ENCODE data around the gene PPARA.
"Not testable (repeated sequence)": the region's sequence is repeated elsewhere in the genome, so short reads cannot be mapped to it uniquely, and the experiment has no call there.

The PPARA gene

DNA sequence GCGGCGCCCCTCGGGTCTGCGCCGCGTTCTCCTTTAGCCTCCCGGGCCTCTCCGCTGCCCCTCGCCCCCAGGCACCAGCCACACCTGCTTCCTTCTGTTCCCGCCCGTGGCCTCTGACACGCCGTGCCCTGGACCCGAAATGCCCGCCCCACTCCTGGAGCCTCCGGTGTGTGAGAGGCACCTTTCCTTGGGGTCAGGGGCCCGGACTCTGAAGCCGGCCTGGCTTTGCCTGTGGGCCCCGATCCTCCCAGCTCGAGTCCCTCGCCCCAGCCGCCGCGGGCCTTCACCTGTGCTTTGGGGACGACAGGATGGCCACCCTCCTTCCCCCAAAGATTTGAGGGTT, 100.4 kb downstream of the PPARA start:
- no peak for DNase-seq

DNA sequence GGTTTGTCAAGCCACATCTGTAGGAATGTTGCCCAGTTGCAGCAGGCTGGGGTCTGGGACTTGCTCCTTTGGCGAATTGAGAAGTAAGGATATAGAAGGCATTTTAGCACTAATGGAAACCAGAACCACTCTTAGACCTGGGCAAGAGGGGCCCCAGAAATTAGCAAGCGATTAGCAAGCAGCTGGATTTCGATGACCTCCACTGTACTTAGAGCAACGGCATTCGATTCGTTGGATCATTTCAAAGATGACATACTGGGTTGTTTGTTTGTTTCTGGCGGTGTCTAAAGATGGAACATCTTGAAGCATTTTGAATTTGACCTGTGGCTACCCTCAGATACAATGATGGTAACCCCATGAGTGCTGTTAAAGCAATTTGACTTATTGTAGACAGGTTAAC, 100.9 kb downstream of the PPARA start:
- DNase-seq = no peak

DNA sequence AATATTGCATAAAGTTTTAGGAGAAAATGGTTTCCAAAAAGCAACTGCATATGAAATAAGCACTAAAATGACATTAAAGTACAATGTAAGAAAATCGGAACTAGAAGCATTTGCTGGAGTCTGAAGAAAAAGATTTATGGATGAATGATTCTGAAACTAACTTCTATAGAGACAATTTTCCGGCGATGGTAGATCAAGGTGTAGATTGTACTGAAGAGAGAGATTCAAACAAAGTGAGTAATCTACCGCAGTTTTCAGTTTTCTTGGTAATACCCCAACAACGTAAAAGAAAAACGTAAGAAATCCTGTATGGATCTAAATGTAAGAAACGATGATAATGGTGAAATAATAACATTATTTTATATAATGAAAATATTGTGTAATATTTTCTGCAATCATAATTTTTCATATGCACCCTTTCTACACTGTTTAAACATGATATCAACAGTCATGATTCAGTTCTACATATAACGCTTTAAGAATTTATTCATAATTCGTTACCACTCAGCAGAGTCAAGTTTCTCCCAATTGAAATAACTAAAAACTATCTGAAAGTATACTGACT, 101.6 kb downstream of the PPARA start:
- no peak for DNase-seq

DNA sequence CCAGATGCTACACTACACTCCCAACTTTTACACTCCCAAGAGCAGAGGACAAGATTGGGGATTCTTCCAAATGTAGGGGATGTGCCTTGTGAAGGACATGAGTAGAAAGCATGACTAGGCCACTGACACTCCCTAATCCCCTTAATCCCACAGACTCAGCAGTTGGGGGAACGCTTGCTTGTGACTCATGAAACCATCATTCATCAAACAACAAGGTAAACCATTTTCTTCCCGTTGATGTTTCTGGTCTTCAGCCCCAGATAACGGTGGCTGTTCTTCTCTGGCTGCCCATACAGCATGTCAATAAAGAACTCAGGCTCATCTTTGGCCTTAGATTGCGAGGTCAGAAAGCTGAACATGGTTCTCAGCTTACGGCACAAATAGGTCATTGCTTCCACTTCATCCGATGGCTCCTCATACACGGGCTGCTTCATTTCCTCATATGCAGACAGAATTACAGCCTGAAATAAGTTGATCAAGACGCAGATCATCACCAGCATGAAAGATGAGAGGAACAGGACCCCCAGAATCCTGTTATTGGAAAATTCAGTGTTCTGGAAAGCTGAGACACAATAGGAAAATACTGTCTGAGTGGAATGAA, 106.1 kb downstream of the PPARA start:
- no peak for DNase-seq

DNA sequence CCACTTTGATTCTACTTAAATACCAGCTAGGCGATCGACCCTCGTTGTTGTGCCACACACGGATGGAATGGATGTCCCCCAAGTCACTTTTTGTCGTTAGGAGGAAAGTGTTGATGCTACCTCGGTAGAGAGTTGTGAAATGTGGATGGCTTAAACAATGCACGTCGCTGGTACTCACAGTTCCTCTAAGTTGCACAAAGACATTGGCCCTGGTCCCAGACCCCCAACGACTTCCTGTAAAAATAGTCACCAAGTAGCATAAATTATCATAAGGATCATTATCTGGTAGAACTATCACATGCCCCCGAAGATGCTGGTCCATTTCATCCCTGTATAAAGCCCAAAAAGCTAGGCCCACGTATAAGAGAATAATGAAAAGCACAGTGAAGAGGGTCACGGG, 109.0 kb downstream of the PPARA start:
- DNase-seq = peak; percentile 29

DNA sequence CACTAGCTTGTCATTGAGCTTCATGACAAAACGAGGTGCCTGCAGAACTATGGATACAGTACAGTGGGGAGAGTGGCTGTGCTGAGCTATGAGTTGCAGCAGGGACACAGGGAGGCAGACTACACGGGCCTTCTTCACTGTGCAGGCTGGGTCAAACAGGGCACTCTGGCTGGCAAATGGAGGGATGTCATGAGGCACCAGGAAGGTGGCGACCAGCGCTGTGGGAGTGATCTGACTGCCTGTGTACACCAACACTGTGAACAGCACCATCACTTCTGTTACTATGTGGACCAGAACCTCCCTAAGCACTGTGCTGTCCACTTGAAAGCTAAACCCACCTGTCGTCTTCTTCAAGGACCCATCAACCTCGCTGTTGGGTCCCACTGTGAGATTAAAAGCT, 109.7 kb downstream of the PPARA start:
- DNase-seq = no peak

DNA sequence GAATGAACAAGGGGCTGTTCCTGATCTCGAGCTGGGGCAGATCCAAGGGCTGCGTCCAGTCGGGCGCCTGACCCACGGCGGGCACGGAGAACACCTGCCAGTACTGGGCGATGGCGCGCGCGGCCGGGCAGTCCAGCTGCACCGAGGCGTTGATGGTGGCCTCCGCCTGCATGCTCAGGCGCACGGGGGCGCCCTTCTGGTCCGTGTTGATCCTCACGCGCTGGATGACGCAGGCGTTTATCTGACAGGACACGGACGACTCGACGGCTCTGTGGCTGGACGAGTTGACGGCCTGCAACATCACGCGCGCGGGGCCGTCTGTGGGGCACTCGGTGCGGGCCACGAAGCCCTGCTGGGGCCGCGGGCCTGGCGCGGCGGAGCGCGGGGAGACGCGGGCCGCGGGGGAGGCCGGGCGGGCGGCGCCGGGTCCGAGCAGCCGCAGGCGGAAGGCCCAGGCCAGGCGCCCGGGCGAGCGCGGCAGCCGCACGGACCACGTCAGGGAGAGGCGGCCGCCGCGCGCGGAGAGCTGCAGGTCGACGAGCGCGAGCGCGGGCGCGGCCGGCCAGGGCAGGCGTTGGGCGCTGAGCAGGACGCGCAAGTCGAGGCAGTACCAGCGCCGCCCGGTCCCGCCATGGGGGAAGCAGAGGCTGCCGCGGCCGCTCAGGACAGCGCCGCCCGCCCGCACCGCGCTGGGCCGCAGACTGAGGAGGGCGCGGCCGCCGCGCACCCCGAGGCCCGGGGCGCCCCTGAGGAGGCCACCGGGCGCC, 112.3 kb downstream of the PPARA start:
- peak; percentile 74 for DNase-seq

DNA sequence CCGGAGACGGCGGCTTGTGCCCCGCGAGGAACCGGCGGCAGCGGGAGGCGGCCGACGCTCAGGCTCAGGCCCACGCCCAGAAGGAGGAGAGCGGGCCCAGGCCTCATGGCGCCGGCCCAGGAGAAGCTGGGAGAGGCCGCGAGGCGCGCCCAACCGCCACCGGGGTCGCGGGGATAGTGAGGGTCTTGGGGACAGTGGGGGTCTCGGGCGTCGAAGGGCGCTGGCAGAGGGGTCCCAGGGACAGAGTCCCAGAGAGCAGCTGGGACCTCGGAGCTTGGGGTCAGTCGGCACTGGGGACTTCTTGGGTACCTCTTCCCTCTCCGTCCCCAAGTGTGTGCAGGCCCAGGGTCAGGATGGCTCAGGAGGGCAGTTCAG, 112.9 kb downstream of the PPARA start, which contains the start of gene PKDREJ:
PKDREJ (minus strand) TSS at position 128 of the 375 bp plus-strand sequence; CDS start at position 107, 21 bp downstream.
- no peak for DNase-seq

DNA sequence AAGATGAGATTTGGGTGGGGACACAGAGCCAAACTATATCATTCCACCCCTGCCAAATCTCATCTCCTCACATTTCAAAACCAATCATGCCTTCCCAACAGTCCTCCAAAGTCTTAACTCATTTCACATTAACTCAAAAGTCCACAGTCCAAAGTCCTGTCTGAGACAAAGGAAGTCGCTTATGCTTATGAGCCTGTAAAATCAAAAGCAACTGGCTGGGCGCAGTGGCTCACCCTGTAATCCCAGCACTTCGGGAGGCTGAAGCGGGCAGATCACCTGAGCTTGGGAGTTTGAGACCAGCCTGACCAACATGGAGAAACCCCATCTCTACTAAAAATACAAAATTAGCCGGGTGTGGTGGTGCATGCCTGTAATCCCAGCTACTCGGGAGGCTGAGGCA, 114.2 kb downstream of the PPARA start:
- not testable (repeated sequence) for DNase-seq

DNA sequence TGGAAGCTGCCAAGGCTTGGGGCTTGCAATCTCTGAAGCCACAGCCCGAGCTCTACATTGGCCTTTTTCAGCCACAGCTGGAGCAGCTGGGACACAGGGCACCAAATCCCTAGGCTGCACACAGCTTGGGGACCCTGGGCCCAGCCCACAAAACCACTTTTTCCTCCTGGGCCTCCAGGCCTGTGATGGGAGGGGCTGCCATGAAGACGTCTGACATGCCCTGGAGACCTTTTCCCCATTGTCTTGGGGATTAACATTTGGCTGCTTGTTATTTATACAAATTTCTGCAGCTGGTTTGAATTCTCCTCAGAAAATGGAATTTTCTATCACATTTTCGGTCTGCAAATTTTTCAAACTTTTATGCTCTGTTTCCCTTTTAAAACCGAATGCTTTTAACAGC, 115.3 kb downstream of the PPARA start:
- not testable (repeated sequence) for DNase-seq

DNA sequence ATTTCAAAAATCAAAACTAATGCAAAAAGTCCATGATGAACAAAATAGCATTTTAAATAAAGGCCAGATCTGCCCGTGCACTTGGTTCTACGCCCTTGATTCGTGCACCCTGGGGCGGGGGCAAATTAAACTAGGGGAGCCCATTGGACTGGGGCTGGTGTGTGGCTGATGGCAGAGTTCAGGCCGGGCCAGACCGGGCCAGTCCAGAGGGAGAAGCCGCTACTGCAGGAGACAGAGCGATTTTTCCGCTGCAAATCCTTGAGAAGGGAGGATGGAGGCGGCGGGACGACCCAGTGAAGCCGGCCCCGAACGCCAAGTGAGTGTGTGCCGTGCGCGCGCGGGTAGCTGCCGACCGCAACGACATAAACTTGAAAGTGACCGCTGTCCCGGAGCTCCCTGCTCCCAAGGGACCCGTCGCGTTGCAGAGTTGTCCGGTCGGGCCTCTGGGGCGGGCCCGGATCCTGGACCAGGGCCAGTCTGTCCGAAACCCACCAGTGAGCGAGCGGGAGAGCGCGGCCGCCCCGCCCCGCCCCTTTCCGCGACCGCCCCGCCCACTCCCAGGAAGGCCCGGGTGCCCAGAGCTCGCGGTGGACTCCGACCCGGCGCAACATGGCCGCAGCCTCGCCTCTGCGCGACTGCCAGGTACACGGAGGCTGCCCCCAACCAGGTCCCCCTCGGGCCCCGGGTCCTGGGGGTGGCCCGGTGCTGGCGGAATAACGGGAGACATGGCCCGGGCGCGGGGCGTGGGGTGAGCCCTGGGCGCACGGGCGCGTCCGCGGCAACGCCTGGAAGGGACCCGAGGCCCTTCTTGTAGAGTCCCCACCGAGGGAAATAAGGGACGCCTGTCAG, 117.3 kb downstream of the PPARA start, which contains the start of gene TTC38:
TTC38 (plus strand) TSS at position 578 of the 849 bp plus-strand sequence; CDS start at position 610, 32 bp downstream.
- peak; percentile 91 for DNase-seq

DNA sequence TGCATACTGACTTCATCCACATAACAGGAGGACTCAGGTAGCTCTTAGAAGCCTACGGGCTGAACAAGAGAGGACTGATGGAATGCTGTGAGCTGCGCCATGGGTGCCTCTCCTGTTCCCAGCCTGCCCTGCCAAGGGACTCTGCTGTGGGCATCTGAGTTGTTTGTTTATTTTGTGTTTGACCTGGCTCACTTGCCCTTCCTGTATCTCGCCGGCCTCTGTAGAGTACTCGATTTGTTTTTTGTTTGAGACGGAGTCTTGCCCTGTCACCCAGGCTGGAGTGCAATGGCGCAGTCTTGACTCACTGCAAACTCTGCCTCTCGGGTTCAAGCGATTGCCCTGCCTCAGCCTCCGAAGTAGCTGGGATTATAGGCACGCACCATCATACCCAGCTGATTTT, 119.2 kb downstream of the PPARA start:
- no peak for DNase-seq

DNA sequence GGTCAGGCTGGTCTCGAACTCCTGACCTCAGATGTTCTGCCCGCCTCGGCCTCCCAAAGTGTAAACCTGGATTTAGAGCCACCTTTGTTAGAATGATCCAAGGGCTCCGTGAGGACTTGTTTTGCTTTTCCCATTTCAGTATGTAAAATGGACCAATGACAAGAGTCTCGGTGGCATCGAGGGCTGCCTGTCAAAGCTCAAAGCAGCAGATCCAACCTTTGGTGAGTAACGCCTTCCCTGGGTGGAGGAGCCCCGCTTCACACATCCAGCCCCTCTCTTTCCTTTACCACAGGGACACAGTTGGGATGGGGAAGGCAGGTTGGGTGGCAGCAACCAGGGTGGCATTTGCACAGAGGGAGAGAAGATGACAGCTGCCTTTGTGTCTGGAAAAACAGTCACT, 121.9 kb downstream of the PPARA start:
- DNase-seq = no peak

DNA sequence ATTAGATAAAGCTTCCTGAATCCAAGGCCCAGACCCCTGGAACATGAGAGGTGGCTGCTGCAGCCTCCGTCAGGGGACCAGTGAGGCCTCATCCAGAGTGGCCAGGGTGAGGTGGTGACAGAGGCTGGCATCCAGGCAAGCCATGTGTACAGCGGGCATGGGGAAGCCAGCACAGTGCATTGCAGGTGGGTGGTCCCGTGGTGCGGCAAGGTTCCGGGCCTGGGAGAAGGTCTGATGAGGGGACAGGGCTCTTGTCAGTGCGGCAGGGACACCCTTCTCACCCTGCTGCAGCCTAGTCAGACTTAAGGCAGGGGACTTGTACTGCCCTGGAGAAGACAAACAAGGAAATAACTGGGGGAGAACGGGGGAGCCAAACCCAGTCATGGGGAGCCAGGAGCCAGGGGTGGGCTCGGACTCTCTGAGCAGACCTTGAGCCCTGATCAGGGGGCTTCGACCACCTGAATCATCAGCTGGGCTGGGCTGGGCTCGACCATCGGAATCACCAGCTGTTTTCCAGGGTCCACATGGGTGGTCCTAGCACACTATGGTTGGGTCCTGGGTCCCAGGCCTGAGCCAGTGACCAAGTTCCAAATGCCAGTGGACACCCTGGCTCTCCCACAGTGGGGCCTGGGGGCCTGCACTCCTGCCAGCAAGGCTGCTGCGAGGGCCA, 122.6 kb downstream of the PPARA start:
- no peak for DNase-seq

DNA sequence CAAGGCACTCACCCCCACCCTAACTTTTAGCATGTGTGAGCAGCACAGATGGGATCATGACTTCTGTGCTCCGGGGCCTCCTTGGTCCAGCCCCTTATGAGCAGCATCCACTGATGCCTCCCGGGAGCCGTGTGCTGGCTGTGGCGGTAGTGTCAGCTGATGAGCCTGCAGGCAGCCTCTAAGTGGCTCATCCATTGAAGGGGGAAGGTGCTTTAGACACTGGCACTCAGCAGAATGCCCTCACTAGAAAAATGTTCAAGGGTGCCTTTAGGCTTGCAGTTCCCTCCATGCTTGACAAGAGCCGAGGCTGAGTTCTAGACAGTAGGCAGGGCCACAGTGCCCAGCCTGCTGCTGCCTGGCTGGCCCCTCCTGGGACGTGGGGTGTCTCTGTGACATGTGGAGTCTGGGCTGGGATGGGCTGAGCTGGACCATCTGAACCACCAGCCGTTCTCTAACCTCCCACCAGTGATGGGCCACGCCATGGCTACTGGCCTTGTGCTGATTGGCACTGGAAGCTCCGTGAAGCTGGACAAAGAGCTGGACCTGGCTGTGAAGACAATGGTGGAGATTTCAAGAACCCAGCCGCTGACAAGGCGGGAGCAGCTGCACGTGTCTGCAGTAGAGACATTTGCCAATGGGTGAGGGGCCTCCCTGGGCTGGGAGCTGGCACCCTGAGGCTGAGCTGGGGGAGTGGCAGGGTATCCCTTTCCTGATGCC, 123.3 kb downstream of the PPARA start:
- no peak for DNase-seq

DNA sequence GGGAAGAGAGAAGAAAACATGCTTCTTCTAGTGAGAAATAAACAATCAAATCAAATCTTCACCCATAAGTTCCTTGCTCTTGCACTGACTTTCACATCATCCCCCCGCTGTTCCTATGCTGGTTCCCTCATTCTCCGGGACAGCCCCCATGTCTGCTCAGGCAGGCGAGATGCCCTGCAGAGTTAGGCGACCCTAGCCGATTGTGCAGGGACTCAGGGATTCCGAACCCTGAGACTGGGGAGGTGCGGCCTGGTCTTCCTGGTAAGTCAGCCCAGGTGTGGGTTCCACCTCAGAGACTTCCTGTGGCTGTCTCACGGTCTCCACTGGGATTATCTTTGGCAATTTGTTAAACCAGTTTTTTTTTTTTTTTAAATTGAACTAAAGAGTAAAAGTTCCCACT, 124.1 kb downstream of the PPARA start:
- no peak for DNase-seq

DNA sequence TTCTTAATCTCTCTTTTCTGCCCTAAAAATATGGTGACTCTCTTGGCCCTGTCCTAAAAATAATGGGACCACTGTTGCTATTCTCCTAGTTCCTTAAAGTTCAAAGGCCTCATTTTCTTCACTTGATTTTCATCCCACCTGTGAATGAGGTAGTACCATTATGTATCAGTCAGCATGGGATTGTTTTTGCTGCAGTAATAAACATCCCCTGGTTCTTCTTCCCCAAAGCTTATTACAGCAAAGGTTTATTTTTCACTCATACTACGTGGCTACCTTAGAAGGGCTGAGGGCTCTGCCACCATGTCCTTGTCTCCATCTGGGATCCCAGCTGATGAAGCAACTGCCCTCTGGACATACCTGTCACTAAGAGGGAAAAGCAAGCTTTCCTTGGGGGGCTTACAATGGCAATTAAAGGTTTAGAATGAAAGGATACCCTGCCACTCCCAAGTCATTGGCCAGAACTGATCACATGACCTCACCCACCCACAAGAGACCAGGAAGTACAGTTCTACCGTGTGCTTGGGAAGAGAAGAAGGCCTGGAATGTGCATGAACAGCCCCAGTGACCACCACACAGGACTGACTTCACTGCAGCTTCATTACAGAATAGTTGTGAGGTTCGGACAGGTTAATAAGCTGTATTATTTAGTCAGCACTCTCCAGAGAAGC, 125.3 kb downstream of the PPARA start:
- DNase-seq = no peak

DNA sequence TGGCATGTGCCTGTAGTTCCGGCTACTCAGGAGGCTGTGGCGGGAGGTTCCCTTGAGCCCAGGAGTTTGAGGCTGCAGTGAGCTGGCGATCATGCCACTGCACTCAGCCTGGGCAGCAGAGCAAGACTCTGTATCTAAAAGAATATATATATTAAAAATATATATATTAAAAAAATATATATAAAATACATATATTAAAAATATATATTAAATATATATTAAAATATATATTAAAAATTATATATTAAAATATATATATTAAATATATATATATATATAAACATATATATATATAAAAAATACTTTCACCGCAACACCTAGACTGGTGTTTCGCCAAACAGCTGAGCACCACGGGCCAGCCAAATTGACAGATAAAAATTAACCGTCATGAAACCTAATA, 126.2 kb downstream of the PPARA start:
- DNase-seq = no peak

DNA sequence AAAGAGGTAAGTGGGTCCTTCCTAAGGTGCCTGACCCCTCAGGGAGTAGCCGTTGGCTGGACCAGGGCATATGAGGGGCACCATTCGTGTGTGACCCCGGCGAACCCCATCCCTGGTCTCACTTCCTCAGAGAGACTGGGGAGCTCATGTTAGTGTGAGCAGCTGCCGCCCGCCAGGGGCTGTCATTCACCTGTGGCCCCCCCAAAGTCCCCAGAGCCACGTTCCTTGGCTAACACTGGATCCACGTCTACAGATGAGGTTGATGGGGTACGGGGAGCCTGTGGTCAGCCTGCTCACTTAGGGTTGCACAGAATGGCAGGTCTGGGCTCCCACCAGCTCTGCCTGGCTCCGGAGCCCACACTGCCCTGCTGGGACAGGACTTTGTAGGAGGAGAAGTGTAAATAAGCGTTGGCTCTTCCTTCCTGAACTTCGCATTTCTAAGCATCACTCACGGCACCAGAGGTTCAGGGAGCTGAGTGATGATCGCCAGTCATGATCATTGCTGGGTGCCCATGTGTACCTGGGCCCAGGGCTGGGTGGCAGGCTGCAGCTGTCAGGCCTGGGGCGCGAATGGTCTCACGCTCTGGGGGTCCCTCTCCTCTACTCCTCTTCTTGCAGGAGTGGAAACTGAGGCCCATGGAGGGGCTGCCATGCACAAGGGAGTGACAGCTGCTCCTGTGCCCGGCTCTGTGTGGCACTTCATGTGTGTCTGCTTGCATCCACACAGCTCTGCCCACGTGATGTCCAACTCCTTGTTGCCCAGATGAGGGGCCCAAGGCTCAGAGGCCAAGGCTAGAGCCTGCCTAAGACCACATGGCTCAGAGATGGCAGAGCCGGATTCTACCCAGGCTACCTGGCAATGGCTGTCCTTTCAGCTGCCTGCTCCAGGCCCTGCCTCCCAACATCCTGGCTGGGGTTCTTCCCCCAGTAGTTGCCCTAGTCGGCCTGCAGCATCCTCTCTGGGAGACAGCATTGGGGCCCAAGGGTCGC, 128.6 kb downstream of the PPARA start:
- no peak for DNase-seq
